NCI-H128 (cell line): ENCODE data around the gene RANBP3.
"Not testable (repeated sequence)": the region's sequence is repeated elsewhere in the genome, so short reads cannot be mapped to it uniquely, and the experiment has no call there.

Experiments used
- DNase-seq: peaks from one replicate; lab custom pipeline; 2025; ENCODE audit not compliant: unreplicated experiment; lab: John Stamatoyannopoulos, UW

RANBP3 gene

DNA sequence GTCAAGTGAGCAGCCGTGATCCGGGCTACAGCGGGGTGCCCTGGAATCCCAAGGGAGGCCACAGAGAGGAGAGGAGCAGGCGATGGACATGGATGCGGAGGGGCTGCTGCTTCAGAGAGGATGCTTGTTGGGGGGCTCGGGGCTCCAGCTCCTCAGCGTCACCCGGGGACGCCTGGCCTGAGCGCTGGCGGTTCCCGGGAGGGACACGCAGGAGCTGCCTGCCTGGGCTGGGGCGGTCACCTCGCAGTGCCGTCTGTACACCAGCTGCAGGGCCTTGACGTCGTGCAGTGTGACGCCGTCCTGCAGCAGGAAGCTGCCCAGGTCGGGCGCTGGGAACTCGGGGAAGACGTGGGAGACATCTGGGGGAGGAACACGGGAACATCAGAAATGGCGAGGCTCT, 29.9 kb upstream of the RANBP3 start:
- no peak for DNase-seq

DNA sequence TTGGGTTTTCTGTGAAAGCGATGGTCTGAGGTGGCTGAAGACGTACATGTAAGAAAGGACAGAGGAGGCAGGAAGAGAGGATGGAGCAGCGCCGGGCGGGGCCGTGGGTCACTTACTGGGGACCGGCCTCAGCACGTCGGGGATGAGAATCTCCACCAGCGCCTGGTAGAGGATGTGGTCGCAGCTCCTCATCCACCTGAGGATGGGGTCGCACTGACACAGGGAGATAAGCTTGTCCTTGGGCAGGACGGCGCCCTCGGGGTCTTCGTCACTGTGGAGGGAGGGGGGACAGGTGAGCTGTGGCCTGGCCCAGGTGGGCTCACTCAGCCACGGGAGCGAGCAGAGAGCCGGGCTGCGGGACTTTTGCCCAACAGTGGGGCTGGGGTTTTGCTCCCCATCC, 29.0 kb upstream of the RANBP3 start:
- DNase-seq, result no peak

DNA sequence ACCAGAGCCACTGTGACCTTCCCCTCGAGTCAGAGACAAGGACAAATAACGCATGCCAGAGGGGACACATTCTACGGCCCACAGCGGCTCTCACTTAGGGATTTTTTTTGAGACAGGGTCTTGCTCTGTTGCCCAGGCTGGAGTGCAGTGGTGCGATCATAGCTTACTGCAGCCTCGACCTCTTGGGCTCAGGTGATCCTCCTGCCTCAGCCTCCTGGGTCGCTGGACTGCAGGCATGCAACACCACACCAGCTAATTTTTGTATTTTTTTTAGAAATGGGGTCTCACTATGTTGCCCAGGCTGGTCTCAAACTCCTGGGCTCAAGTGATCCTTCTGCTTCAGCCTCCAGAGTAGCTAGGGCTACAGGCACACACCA, 28.1 kb upstream of the RANBP3 start:
- not testable (repeated sequence) for DNase-seq

DNA sequence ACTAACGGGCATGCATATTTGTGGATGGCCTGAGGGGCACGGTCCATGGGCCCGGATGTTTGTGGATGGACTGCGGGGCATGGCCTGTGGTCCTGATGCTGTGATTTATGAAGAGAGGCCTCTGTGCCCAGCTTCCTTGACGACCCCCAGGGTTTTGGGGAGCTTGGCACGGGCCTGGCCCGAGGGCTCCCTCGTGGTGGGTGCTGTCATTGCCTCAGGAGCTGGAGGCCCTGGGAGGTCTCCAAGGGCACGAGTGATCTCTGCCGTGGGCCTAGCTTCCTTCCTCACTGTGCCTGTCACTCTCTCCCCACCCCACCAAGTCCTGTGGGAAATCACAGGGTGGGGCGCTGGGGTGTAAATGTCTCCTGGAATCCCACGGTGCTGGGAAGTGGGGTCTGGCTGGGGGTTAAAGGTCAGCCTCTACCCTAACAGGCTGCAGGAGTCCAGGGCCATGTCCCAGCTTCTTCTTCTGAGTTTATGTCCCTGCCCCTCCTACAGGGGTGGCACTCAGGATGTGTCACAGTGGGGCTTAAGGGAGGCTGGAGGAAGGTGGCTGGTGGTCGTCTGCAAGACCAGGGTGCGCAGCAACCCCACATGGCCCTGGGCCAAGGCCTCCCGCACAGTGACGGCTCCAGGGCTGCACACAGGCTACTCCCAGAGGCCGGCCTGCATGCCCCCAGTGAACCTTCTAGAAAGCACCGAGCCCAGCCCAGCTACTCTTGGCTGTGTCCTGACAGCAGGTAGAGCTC, 27.6 kb upstream of the RANBP3 start:
- no peak for DNase-seq

DNA sequence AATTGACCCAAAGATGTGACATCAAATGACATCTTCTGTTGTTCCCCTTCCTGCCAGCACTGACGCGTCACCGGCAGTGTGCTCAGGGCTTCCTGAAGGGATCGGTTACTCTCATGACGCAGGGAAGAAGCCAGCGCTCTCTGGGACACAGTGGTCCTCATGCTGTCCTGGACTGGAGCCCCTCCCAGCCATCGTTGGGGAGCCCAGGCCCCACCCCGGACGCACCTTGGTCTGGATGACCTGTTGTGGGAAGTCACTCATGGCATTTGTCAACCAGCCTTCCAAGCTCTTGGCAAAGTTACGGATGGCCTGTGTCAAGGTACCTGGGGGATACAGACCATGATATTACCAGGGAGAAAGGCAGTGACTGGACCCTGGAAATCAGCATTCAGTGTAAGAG, 26.0 kb upstream of the RANBP3 start:
- no peak for DNase-seq

DNA sequence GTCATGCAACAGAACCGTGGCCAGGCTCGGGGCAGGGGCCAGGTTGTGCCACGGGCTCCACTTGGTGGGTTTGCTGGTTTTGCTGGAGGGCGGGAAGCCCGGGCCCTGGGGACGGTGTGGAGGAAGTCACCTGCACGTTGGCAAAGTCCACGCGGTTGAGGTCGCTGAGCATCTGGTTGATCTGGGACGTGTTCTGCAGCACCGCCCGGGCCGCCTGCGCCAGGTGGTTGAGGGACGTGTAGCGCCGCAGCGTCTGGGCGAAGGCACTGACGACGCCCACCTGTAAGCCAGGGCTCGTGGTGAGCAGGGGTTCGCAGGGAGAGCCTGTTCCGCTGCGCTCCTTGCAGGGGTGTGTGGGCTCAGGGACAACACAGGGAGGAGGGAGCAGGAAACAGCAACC, 24.7 kb upstream of the RANBP3 start:
- no peak for DNase-seq

DNA sequence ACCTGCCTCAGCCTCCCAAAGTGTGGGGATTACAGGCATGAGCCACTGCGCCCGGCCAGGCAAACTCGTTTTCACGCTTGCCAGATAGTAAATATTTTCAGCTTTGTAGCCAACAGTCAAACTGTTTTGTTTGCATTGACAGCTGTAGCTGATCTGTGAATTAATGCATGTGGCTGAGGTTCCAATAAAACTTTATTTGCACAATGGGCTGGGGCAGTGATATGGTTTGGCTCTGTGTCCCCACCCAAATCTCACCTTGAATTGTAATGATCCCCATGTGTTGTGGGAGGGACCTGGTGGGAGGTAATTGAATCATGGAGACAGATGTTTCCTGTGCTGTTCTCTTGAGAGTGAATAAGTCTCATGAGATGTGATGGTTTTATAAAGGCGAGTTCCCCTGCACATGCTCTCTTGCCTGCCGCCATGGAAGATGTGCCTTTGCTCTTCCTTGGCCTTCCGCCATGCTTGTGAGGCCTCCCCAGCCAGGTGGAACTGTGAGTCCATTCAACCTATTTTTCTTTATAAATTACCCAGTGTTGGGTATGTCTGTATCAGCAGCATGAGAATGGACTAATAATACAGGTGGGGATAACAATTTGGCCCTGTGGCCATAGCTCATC, 22.4 kb upstream of the RANBP3 start:
- no peak for DNase-seq

DNA sequence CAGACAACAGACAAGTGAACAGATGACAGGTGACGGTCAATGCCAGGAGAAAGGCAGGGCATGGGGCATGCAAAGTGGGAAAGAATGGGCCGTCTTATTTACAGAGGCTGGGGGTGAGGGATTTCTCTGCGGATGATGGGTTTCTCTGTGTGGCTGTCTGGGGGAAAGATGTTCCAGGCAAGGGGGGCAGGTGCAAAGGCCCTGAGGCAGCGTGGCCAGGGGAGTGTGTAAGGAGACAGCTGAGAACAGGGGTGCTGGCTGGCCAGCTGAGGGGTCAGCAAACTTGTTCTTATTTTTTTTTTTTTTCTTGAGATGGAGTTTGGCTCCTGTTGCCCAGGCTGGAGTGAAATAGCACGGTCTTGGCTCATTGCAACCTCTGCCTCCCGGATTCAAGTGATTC, 21.8 kb upstream of the RANBP3 start:
- DNase-seq, result no peak

DNA sequence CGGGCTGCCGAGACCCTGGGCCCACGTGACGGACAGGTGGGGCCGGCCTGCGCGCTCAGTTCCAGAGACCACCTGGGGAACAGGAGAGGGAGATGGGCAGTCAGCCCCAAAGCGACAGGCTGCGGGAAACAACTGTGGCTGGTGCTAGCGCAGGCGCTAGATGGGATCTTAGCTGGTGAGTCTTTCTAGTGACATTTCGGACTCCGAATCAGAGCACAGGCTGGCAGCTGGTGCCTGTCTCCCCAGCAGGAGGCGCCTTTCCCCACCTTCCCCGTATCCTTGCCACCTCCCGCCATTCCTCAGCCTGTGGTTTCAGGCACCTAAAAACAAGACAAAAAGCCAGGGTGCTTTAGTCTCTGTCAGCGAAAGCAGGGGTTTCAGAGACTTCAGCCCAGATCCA, 19.4 kb upstream of the RANBP3 start:
- no peak for DNase-seq

DNA sequence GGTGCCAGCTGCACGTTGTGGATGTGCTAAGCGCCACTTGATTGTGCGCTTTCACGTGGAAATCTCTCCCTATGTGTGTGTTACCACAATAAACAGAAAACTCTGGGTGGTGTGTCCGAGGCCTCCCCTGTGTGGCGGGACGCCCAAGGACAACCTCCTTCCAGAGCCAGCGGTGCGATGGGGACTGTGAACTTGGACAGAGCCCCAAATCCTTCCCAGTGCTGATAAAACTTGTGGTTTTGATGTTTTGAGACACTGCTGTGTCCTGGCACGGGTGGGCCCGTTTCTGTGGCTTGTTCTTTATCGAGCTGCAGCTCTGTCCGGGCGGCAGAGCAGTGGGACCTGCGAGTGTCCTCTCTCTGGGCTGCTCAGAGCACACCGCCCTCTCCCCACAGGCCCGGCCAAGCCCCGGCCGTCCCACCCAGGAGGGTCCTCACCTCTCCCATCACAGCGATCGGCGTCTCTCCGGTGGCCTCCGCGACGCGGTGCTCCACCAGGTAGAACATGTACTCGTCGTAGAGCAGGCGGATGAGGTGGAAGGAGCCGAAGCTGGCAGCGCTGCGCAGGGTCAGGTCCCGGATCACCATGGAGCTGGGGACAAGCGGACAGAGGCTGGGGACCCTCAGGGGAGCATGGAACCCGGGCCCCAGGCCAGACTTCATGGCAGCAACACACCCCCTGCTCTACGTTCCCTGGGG, 18.8 kb upstream of the RANBP3 start:
- no peak for DNase-seq

DNA sequence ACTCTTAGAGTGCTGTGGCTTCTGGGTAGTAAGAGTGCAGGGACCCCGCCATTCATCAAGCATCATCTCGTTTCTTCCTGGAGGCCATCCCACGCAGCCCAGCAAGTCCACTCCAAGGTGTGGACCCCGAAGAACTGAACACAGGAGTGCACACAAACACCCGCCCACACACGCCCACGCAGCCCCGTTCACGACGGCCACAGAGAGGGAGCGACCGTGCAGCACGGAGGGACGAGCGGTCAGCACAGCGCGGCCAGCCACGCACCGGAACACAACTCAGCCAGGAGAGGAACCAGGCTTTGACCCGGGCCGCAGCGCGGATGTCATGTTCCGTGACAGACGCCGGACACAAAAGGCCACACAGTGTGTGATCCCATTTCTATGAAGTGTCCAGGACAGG, 18.2 kb upstream of the RANBP3 start:
- DNase-seq, result no peak

DNA sequence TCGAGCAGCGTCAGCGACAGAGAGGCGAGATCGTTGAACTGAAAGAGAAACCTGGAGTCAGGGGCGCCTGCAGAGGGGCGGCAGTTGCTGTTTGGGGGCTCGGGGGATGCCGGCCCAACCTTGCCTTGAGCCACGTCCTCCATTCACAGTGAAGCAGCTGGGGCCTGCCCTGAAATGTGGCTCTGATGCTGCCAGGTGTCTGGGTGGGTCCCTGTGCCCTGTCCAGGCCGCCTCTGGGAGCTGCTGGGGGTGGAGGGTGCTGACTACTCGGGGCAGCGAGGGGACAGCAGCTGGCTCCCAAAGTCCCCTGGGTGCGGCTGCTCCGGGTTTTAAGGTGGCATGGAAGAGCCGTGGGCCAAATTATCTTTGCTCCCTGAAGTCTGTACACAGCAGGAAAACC, 17.7 kb upstream of the RANBP3 start:
- DNase-seq, result no peak

DNA sequence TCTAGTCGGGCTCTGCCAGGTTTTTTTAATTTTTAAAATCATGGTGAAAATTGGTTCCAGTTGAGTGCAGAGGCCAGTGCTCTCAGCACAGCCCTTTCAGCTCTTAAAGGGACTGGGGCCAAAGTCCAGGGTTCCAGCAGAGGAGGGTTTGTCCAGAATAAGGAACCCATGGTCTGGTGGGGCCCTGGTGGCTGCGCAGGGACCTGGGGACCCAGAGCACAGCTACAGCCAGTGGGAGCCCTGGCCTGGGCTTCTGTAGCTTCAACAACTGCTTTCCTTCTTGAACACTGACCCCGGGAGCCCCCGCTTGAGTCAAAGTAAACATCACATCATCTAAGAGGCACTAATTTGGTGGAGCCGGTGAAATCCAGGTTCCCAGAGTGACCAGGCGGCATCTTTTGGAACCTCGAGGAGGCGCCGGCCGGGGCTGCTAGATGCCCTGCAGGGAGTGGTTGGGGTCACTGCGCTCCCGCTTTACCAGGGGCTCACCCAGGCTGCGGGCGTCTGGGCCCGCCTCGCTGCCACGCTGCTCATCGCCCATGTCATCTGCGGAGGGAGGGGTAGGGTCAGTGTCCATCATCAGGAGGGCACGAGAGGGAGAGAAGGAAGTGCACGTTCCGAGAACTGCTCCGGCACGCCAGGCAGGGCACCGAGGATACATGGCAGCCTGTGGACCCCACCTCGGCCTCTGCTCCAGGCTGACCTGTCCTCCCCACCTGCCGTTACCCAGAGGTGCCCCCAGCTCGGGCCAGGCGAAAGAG, 16.6 kb upstream of the RANBP3 start:
- DNase-seq, result no peak

DNA sequence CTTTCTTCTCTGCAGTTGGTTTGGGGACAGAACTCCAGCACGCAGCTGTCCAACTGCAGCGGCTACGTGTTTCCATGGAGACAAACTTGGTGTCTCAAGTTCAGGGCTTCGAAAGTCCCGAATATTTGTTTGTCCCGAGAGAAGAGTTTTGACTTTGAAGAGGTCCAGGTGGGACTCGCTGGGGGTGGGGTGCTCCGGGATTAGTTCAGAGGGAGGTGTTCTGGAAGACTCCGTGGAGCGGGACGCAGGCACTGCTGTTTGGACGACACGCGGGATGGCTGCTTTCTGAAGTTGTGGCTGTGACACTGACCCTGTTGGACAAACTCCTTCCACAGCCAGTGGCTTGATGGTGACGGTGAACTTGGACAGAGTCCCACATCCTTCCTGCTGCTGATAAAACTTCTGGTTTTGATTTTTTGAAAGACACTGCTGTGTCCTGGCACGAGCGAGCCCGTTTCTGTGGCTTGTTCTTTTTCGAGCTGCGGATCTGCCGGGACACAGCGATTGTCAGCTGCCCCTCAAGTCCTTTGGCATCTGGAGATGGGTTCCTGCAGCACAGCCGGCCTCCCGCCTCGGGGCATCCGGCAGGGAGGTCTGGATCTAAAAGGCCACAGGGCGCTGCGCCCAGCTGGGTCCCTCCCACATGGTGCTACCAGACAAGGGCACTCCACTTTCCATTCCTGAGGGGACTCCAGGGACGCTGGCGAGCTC, 15.9 kb upstream of the RANBP3 start:
- DNase-seq, result no peak

DNA sequence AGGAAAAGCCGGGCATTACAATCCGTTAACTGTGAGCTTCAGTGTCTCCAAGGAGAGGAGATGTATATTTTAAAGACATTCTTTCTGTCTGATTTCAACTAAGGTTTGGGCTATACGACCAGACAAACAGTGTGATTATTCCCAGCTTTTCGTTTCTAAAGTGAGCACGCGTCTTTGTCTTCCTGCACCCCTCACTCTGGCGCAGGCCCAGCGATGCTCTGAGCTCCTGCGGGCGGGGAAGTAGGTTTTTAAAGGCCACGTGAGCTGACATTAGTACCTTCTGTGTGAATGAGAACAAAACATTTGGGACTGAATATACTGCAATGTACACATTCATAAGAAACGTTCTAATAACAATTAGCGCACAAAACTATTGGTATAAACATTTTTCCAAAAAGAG, 15.3 kb upstream of the RANBP3 start:
- no peak for DNase-seq

DNA sequence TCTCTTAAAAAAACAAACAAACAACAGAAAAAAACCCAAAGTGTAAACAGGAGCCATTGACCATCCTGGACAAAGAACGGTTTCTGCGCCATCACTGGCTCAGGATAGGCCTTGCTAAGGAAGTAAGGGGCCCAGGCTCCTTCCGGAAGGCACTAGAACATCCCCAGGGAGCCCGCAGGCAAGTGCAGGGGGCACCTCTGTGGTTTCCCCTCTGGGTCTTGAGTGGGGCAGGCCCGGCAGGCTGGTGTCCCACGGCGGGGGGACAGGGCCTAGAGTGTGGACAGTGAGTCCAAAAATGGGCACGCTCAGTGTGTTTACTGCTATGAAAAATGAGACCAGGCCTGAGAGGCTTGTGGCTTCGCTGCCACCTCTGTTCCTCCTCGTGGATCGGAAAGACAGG, 14.8 kb upstream of the RANBP3 start:
- no peak for DNase-seq

DNA sequence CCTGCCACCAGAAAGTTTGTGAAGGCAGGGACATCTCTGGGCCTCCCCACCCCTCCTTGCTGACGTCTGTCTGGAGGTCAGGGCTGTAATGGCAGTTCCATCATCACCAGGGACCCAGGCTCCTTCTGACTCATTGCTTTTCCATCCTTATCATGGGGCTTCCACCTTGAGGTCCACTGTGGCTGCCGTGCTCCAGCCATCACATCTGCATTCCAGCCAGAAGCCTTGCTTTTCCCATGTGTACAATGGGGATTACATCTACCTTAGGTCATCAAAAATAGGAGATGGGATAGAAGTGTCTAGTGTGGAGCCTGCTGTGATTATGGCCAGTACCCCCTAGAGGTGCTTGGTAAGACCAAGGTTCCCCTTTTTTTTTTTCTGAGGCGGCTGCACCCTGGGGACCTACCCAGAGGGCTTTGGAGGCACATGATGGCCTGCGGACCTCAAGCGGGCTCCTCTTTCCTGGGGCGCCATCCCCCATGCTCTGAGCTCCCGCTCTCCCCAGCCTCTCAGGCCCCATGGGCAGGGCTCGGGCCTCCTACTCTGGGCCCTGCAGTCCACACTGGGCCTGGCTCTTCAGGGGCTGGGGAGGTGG, 13.4 kb upstream of the RANBP3 start:
- DNase-seq, result no peak

DNA sequence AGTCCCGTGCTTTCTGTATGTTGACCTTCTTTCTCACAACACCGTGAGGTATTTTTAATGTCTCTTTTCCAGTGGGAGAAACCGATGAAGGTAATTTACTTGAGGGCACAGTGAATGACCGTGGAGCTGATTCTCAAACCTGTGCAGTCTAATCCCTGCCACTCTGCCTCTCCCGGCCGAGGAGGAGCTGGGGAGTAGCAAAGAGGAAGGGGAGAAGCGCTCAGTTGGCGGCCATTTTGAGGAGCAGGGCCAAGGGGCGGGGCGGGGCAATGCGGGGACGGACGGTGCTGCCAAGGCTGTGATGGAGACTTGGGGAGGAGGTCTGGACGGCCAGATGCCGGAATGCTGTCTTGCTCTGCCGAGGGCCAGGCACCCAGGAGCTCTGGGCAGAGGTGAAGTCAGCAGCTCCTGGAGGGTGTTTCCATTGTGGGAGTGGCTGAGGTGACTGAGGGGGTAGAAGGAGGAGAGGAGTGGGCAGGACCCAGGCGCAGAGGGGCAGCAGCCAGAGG, 12.4 kb upstream of the RANBP3 start:
- no peak for DNase-seq

DNA sequence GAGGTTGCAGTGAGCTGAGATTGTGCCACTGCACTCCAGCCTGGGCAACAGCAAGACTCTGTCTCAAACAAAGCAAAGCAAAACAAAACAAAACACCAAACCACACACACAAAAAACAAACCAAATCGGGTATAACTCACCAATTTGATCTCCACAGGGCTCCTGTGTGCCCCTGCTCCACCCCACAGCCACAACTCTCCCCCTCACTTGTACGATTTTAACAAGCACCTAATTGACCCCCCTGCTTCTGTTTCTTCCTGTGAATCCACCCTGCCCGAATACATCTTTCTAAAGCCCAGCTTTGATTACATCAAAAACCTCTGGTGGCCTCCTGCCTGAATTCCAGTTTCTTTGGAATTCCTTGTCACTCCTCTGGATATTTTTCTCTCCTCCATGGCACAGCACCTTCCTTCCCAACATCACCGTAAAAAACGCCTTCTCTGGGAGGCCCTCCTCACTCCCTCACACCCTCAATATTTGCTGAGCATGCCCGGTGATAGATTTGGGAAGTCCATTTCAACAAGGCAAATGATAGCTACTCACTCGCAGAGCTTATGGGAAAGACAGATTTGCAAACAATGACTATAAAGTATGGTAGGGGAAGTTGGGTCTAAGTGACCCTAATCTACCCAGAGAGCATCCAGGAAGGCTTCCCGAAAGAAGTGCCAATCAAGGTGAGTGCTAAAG, 11.6 kb upstream of the RANBP3 start:
- no peak for DNase-seq
